NCI-H510A (cell line): Measurements from ENCODE around the gene BACE1-AS.

Source experiments
- DNase-seq: peaks from one replicate; lab custom pipeline; 2025; lab: John Stamatoyannopoulos, UW

The BACE1-AS gene

DNA sequence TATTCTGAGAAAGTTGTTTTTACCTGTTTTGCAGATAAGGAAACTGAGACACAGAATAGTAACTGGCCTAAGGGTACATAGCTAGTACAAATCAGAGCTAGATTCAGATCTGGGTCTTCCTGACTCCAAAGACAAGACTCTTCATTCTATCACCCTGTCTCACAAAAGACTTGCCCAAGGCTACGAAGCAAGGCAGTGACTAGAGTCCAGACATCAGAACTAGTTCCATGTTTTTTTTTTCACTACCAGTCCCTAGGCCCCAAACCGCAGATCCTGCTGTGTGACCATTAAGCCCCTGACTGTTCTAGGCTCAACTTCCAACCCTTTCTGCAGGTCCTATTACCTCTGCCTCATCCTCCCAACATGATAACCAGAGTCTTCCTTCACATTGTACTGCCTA is 1.5 kb downstream of the BACE1-AS start:
- DNase-seq, result no peak

- no peak for DNase-seq
These were observed 4.4 kb downstream of the BACE1-AS start for GRCh38 chr11:117295438-117296137.

GRCh38 chr11:117296881-117297280 is 5.7 kb downstream of the BACE1-AS start:
- DNase-seq, result no peak

- DNase-seq, result no peak
These were observed 7.0 kb downstream of the BACE1-AS start for GRCh38 chr11:117298195-117298594.

DNA sequence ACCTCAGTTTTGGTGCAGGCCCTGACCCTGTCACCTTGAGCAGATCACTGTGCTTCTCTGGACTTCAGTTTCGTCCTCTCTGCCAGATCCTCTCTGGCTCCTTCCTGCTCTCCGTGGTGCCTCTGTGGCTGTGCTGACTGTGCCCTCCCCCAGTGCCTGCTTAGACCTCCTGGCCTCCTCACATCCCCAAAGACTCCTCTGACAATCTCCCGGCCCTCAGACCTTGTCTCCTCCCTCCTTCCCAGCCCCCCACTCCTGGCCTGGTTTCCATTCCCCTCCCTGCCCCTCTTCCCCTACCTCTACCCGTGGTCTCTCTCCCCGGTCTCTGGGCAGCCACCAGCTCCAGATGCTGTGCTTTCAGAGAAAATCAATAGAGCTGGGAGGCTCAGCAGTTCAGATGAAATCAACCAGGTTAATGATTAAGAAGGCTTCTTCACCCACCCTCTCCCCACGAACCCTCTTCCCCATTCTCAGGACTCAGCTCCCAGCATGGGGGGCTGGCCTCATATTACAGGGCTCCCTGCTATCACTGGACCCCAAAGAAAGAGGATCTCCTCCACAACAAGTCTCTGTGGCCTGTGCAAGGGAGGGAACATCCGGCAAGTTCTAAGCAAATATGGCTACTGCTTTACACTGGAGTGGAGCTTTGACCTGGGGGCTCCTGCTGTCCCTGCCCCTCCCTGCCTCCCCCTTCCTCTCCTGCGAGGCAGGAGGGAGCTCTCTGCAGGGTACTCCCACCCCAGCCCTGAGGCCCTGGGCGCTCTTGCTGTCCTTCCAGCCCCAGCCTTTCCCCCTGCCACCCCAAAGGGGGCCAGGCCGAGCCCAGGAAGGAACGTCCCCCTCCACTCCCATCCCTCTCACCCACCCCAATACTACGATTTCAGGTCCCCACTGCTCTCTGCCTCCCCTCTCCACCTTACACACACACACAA is 8.5 kb downstream of the BACE1-AS start:
- DNase-seq, result no peak

DNA sequence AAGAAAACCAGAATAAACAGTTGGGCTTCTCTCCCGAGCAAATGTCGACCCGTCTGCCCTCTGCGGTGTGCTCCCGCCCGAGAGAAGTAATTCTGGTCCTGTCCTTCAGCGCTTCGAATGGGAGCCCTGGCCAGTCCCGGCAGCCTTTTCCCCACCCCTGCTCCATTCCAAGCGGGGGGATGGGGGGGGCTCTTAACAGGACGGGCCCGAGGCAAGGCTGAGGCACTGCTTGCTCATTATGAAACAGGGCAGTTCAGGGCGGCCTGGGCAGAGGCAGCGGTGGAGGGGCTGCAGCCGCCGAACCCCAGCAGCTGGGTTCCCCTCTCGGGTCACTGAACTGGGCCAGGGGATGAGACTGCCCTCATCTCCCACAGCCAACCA is 9.1 kb downstream of the BACE1-AS start:
- no peak for DNase-seq

GRCh38 chr11:117300773-117301172 is 9.6 kb downstream of the BACE1-AS start:
- no peak for DNase-seq

DNA sequence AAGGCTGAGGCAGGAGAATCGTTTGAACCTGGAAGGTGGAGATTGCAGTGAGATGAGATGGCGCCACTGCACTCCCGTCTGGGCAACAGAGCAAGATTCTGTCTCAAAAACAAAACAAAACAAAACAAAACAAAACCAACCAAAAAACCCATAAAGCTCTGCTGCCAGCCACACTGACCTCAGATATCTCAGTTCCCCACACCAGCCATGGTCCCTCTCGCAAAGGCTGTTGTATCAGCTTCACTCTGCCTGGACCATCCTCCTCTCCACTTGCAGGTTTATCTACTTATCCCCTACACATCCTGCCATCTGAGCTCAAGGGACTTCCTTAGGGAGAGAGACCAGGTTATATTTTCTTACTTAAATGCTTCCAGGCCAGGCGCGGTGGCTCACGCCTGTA is 11.1 kb downstream of the BACE1-AS start:
- DNase-seq, result no peak

- DNase-seq, result peak; percentile 40
These were observed 12.0 kb downstream of the BACE1-AS start for GRCh38 chr11:117303101-117303500.

DNA sequence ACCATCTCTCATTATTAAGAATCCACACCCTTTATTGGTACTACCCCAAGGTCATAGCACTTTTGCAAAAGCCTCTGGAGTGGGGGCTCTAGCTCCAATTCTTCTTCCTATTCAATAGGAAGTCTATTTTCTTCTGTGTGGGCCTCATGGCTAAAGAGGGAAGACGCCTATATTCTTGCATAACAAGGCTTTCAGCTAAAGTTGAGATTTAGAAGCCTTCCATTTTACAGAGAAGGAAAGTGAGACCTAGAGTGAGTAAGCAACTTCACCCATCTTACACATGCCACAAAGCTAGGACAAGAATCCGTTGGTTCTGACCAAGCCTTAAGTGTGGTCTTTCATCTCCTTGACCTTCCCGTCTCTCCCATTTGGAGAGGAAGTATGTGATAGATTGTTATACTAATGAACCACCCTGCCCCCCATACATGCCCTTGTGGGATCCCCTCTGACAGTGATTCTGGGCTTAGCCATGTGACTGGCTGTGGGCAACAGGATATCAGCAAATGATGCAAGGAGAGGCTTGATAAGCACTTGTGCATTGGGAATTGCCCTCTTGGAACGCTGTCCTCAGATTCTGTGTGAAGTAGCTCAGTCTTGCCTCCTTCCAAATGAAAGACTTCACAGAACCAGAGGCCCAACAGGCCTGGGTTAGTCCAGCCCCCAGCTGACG is 12.6 kb downstream of the BACE1-AS start:
- no peak for DNase-seq

DNA sequence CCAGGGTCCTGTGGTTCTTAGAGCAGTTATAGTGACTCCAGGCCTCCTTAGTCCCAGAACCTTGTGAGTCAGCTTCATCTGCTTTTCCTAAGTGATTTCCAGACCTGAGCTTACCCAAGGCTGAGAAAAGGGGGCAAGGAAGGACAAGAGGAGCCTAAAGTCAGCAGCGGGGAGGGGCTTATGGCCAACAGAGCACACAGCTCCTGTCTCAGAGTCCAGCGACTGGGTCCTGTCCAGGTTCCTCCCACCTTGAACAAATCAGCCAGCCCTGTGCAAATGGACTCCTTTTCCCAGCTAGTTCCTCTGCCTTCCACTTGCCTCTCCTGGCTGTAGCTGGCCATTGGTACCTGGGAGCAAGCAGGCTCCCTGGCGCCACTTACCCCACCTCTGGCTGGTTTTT is 14.0 kb downstream of the BACE1-AS start:
- DNase-seq, result no peak

DNA sequence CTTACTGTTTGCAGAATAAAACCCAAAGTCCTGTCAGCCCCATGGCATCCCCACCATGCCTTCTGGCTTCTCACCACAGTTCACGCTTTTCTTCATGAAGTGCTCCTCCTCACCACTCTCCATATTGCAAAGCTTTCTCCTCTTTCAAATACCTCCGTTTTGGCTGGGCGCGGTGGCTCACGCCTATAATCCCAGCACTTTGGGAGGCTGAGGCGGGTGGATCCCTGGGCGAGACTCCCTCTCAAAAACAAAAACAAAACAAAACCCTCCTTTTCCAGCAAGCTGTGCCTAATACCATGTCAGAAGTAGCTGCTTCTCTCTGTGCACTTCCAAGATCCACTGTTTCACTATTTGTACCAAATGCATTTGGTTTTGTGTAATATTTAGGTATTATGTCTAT is 18.2 kb downstream of the BACE1-AS start:
- no peak for DNase-seq

DNA sequence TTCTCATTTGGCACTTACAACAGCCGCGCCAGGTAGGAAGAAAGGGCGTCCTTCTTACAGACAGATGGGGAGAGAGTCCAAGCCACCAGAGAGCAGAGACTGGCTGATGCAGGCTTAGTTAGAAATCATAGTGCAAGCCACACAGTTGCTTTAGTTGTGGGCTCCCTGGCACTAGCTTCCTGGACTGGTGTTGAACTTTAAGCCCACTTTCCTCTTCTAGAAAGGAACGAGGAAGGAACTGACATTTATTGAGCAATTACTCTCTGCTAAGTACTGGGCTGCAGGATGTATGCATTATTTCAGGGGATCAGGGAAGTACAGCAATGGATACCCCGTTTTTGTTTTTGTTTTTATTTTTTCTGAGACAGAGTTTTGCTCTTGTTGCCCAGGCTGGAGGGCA is 21.9 kb downstream of the BACE1-AS start:
- DNase-seq, result no peak

DNA sequence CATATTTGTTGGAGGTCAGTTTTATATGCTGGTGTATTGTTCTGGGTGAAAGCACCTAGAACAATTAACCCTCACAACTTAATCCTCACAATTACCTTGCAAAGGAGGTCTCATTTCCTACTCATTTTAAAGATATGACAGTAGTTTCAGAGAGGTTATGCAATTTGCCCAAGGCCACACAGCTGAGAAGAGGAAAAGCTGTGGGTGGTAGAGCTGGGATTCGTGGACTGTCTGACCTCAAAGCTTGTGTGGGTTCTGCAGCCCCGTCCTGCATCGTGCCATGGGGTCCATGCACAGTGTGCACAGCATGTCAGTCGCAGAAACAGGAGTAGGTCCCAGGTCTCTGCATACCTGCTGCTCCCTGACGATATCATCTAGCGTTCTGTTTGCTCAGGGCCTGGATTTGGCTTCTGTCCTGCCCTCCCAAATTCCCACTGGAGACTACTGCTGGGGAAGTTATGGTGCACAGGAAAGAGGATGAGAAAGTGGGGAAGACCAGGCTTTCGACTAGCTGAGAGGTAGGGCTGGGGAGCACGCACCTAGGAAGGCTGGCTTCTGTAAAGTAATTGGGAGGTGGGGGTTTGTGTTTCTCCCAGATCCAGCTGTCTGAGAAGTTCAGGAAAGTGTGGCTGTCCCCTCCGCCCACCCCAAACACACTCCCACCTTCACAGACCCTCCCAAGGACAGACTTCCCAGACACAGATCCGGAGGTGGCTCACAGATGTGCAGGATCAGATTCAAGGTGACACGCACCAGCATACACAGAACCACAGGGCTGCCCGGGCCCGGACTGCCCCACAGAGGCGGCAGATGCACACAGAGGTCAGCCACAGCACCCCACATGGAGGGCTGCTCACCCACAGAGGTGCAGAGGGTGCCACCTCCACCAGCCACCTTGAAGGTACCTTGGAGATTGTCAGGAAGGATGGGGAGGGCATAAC is 23.0 kb downstream of the BACE1-AS start:
- DNase-seq, result no peak

- DNase-seq, result no peak
These were observed 23.7 kb downstream of the BACE1-AS start for GRCh38 chr11:117314840-117315239.

GRCh38 chr11:117315285-117316196 is 24.4 kb downstream of the BACE1-AS start:
- no peak for DNase-seq

DNA sequence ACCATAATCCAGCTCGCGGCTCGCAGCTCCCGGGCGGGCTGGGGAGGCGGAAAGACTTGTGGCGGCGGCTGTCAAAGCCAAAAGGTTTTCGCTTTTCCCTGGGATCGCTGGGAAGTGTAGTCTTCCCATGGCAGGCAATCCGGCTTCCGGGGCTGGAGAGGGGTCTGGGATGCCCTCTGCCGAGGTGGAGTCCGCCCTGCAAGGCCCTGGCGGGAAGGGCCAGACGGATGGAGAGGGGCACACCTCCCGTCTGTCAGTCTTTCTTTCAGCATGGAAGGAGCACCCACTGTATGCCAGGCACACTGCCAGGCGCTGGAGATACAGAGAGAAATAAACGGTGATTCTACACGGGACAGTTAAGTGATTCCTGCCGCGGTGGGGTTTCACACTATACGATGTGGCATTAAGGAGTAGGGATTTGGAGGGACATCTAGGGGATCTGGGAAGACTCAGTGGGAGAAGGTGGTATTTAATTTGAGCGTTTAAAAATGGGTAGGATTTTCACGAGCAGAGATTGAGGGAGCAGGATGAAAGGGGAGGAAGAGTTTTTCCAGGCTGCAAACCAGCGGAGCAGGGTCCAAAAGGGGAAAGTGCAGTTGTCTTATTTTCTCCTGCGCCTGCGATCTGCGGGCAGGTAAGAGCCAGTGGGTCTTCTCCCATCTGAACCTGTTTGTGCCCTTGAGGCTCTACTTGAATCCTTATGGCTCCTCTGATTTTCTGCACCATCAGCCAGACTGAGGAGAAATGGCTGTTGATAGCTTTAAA is 25.2 kb downstream of the BACE1-AS start, which contains the start of gene BACE1:
Gene BACE1, minus strand, starts transcription at position 60 of the 765 bp plus-strand sequence. CDS start 461 bp downstream, outside the sequence.
- peak; percentile 64 for DNase-seq

DNA sequence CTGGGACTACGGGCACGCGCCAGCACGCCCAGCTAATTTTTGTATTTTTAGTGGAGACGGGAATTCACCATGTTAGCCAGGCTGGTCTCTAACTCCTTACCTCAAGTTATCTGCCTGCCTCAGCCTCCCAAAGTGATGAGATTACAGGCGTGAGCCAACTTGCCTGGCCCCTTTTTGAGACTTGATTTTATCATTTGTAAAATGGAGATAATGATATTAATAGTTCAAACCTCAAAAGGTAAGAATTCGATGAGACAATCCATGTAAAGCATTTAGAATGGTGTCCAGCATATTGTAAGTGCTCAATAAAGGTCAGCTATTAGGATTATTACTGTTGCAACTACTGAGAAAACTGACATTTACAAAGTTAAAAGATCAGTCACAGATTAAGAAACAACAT is 27.6 kb downstream of the BACE1-AS start:
- DNase-seq, result no peak

- DNase-seq, result no peak
These were observed 28.2 kb downstream of the BACE1-AS start for GRCh38 chr11:117319214-117319840.
